Measurements from ENCODE around the gene MNS1.

- TF ChIP-seq, protein P1, sequence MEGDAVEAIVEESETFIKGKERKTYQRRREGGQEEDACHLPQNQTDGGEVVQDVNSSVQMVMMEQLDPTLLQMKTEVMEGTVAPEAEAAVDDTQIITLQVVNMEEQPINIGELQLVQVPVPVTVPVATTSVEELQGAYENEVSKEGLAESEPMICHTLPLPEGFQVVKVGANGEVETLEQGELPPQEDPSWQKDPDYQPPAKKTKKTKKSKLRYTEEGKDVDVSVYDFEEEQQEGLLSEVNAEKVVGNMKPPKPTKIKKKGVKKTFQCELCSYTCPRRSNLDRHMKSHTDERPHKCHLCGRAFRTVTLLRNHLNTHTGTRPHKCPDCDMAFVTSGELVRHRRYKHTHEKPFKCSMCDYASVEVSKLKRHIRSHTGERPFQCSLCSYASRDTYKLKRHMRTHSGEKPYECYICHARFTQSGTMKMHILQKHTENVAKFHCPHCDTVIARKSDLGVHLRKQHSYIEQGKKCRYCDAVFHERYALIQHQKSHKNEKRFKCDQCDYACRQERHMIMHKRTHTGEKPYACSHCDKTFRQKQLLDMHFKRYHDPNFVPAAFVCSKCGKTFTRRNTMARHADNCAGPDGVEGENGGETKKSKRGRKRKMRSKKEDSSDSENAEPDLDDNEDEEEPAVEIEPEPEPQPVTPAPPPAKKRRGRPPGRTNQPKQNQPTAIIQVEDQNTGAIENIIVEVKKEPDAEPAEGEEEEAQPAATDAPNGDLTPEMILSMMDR (IDR thresholded peaks at IDR 0.05 in 2 of 3, conservative IDR thresholded peaks at IDR 0.05 in 1 of 3; ENCODE audit: borderline replicate concordance in 1 of 3, insufficient read depth in 1 of 3, low read depth in 2 of 3, low read length in 2 of 3) = peak; percentile 33 to 72 (median 66); a peak in 5 of 6 replicates
- TF ChIP-seq POLR2A (IDR thresholded peaks at IDR 0.05; ENCODE audit: borderline replicate concordance, extremely low read depth, insufficient read depth, insufficient read length) (no peak), SP1 (IDR thresholded peaks at IDR 0.05; ENCODE audit: low read depth) (no peak), POLR2AphosphoS5 (IDR thresholded peaks at IDR 0.05; ENCODE audit: low read depth, low read length) (no peak), FOSL1 (IDR thresholded peaks at IDR 0.05; ENCODE audit: low read depth) (no peak), EZH2 (IDR thresholded peaks at IDR 0.05) (no peak), EGR1 (IDR thresholded peaks at IDR 0.05; ENCODE audit: low read depth) (no peak), CEBPB (IDR thresholded peaks at IDR 0.05; ENCODE audit: low read depth) (no peak), RAD21 (IDR thresholded peaks at IDR 0.05; ENCODE audit: low read depth) (peak; percentile 73), REST (IDR thresholded peaks at IDR 0.05; ENCODE audit: low read depth) (no peak)
Observed at GRCh38 chr15:56428821-56429458, 36.0 kb downstream of the MNS1 start.

All from HCT116 (cell line).